GM06990 (cell line): ENCODE data around the gene STK16.

Experiments used
- DNase-seq: peaks from one replicate; pipeline ENCODE4 v3.0.0-alpha.2; 2011; ENCODE audit not compliant: insufficient read length; ENCODE audit errors: extremely low read depth
- H3K27me3 ChIP-seq: replicated peaks from 2 replicates; pipeline ENCODE4 v1.6.0; 2011; ENCODE audit warnings: low read length; ENCODE audit not compliant: control insufficient read depth, insufficient read depth
- H3K36me3 ChIP-seq: 2 replicates; pipeline ENCODE4 v1.5.1; 2011; ENCODE audit warnings: low read length; ENCODE audit not compliant: control insufficient read depth, insufficient read depth
- H3K4me3 ChIP-seq: replicated peaks from 2 replicates; pipeline ENCODE4 v1.5.1; 2011; ENCODE audit warnings: low read depth, mild to moderate bottlenecking, control low read depth, low read length
- CTCF ChIP-seq: IDR thresholded peaks from 2 replicates; pipeline ENCODE4 v1.5.1; 2011; ENCODE audit warnings: low read length, control low read depth, mild to moderate bottlenecking, inconsistent platforms; ENCODE audit not compliant: insufficient read depth, poor library complexity, severe bottlenecking

The STK16 gene

GRCh38 chr2:219290381-219291171 is 45.3 kb downstream of the STK16 start:
- DNase-seq = no peak
- Histone ChIP-seq H3K36me3 (peaks cover 2% of the 10 kb centered on the region), H3K27me3 (no peaks in the 10 kb centered on the region), H3K4me3 (no peak overlapping the region)
- TF ChIP-seq CTCF = no peak

- TF ChIP-seq CTCF = no peak
- Histone ChIP-seq H3K27me3 (no peaks in the 10 kb centered on the region), H3K4me3 (no peak overlapping the region), H3K36me3 (no peaks in the 10 kb centered on the region; the same call in 1 of the 2 replicates)
- DNase-seq = no peak
These were observed 46.1 kb downstream of the STK16 start for GRCh38 chr2:219291394-219291793.

- Histone ChIP-seq H3K4me3 (no peak overlapping the region), H3K27me3 (no peaks in the 10 kb centered on the region), H3K36me3 (no peaks in the 10 kb centered on the region)
- no peak for TF ChIP-seq CTCF
- DNase-seq = no peak
These were observed 46.7 kb downstream of the STK16 start for GRCh38 chr2:219291910-219292490.

GRCh38 chr2:219292616-219293015 is 47.3 kb downstream of the STK16 start:
- TF ChIP-seq CTCF = no peak
- Histone ChIP-seq H3K36me3 (no peaks in the 10 kb centered on the region), H3K27me3 (no peaks in the 10 kb centered on the region), H3K4me3 (no peak overlapping the region)
- DNase-seq = no peak

- H3K36me3 ChIP-seq = no peaks in the 10 kb centered on the region
- TF ChIP-seq CTCF = no peak
- no peak overlapping the region for H3K4me3 ChIP-seq
- no peak for DNase-seq
- no peaks in the 10 kb centered on the region for H3K27me3 ChIP-seq
These were observed 48.5 kb downstream of the STK16 start for GRCh38 chr2:219293736-219294231.
